WERI-Rb-1 (cell line): ENCODE results near the gene CSNK2A1.

Experiments used
- DNase-seq: peaks from one replicate; pipeline ENCODE4 v3.0.0-alpha.2; 2020
- H3K27ac ChIP-seq: fragments of 250-450 bp; sonication (Bioruptor Pico); 2 replicates; pipeline ENCODE4 v1.5.1; 2020; ENCODE audit warnings: mild to moderate bottlenecking, moderate library complexity
- H3K27me3 ChIP-seq: fragments of 250-450 bp; sonication (Bioruptor Pico); 2 replicates; pipeline ENCODE4 v1.5.1; 2021; ENCODE audit warnings: mild to moderate bottlenecking, low read depth, moderate library complexity; ENCODE audit not compliant: insufficient read depth, severe bottlenecking
- H3K36me3 ChIP-seq: fragments of 250-450 bp; sonication (Bioruptor Pico); 2 replicates; pipeline ENCODE4 v1.5.1; 2020; ENCODE audit warnings: mild to moderate bottlenecking, moderate library complexity
- H3K4me3 ChIP-seq: 2 replicates; pipeline ENCODE4 v1.5.1; 2011; ENCODE audit warnings: low read depth, mild to moderate bottlenecking, control low read depth, low read length
- H3K9me3 ChIP-seq: fragments of 250-450 bp; sonication (Bioruptor Pico); 2 replicates; pipeline ENCODE4 v1.5.1; 2021; ENCODE audit warnings: mild to moderate bottlenecking, moderate library complexity; ENCODE audit not compliant: severe bottlenecking
- CTCF ChIP-seq: IDR thresholded peaks from 2 replicates; pipeline ENCODE4 v1.5.1; 2011; ENCODE audit warnings: low read depth, mild to moderate bottlenecking, control low read depth, inconsistent platforms, low read length

Gene CSNK2A1

GRCh38 chr20:542777-543368 is 717 bp downstream of the CSNK2A1 start:
- peak; percentile 50 for DNase-seq
- peak overlapping the region; percentile 98 for H3K27ac ChIP-seq
- no peaks in the 10 kb centered on the region for H3K27me3 ChIP-seq
- TF ChIP-seq CTCF = no peak
- H3K36me3 ChIP-seq = peaks cover 10% of the 10 kb centered on the region
- no peaks in the 10 kb centered on the region for H3K9me3 ChIP-seq
- peak overlapping the region; percentile 95 for H3K4me3 ChIP-seq

GRCh38 chr20:540391-541201 is 3.0 kb downstream of the CSNK2A1 start:
- Histone ChIP-seq H3K36me3 (peaks cover 10% of the 10 kb centered on the region), H3K27ac (no peak overlapping the region), H3K4me3 (no peak overlapping the region), H3K27me3 (no peaks in the 10 kb centered on the region), H3K9me3 (no peaks in the 10 kb centered on the region)
- DNase-seq = no peak
- TF ChIP-seq CTCF = peak; percentile 54

- no peak for TF ChIP-seq CTCF
- DNase-seq = no peak
- no peak overlapping the region for H3K27ac ChIP-seq
- H3K4me3 ChIP-seq = no peak overlapping the region
- peaks cover 10% of the 10 kb centered on the region for H3K36me3 ChIP-seq
- H3K27me3 ChIP-seq = no peaks in the 10 kb centered on the region
- H3K9me3 ChIP-seq = no peaks in the 10 kb centered on the region
Measured at GRCh38 chr20:539848-540247, 3.7 kb downstream of the CSNK2A1 start.

GRCh38 chr20:539191-539590 is 4.4 kb downstream of the CSNK2A1 start:
- no peak for DNase-seq
- Histone ChIP-seq H3K27me3 (no peaks in the 10 kb centered on the region), H3K27ac (no peak overlapping the region), H3K36me3 (peaks cover 10% of the 10 kb centered on the region), H3K4me3 (no peak overlapping the region), H3K9me3 (no peaks in the 10 kb centered on the region)
- no peak for TF ChIP-seq CTCF

- peaks cover 8% of the 10 kb centered on the region for H3K36me3 ChIP-seq
- H3K9me3 ChIP-seq = no peaks in the 10 kb centered on the region
- no peak overlapping the region for H3K27ac ChIP-seq
- no peak for DNase-seq
- TF ChIP-seq CTCF = no peak
- no peaks in the 10 kb centered on the region for H3K27me3 ChIP-seq
- H3K4me3 ChIP-seq = no peak overlapping the region
Measured at GRCh38 chr20:537983-538382, 5.6 kb downstream of the CSNK2A1 start.
